ENCODE results near the gene NETO2.
"Not testable (repeated sequence)": the region's sequence is repeated elsewhere in the genome, so short reads cannot be mapped to it uniquely, and the experiment has no call there.

NETO2 gene

GRCh38 chr16:47134550-47134949, 9.2 kb downstream of the NETO2 start:
- DNase-seq (ENCODE audit: low read depth): no peak

- no peak for DNase-seq (ENCODE audit: low read depth)
Measured at GRCh38 chr16:47132308-47132707, 11.4 kb downstream of the NETO2 start.

GRCh38 chr16:47129755-47130435, 13.8 kb downstream of the NETO2 start:
- DNase-seq (ENCODE audit: low read depth): no peak

GRCh38 chr16:47127541-47127940, 16.2 kb downstream of the NETO2 start:
- DNase-seq (ENCODE audit: low read depth): no peak

GRCh38 chr16:47125757-47126156, 18.0 kb downstream of the NETO2 start:
- no peak for DNase-seq (ENCODE audit: low read depth)

GRCh38 chr16:47113130-47113529, 30.6 kb downstream of the NETO2 start:
- no peak for DNase-seq (ENCODE audit: low read depth)

GRCh38 chr16:47110939-47111338, 32.8 kb downstream of the NETO2 start:
- DNase-seq (ENCODE audit: low read depth): no peak

GRCh38 chr16:47109361-47109760, 34.4 kb downstream of the NETO2 start:
- DNase-seq (ENCODE audit: low read depth): no peak

GRCh38 chr16:47102921-47103320, 40.8 kb downstream of the NETO2 start:
- DNase-seq (ENCODE audit: low read depth): not testable (repeated sequence)

- DNase-seq (ENCODE audit: low read depth): not testable (repeated sequence)
Measured at GRCh38 chr16:47097154-47097553, 46.6 kb downstream of the NETO2 start.

- DNase-seq (ENCODE audit: low read depth): no peak
Measured at GRCh38 chr16:47096297-47096696, 47.4 kb downstream of the NETO2 start.

GRCh38 chr16:47084198-47084597, 59.5 kb downstream of the NETO2 start:
- DNase-seq (ENCODE audit: low read depth): no peak

GRCh38 chr16:47082099-47082865, 61.5 kb downstream of the NETO2 start:
- DNase-seq (ENCODE audit: low read depth): no peak

GRCh38 chr16:47081115-47081514, 62.6 kb downstream of the NETO2 start:
- no peak for DNase-seq (ENCODE audit: low read depth)

GRCh38 chr16:47079860-47080259, 63.9 kb downstream of the NETO2 start:
- no peak for DNase-seq (ENCODE audit: low read depth)

- no peak for DNase-seq (ENCODE audit: low read depth)
Measured at GRCh38 chr16:47073223-47074155, 70.3 kb downstream of the NETO2 start.

- DNase-seq (ENCODE audit: low read depth): no peak
Measured at GRCh38 chr16:47072158-47072557, 71.6 kb downstream of the NETO2 start.

- no peak for DNase-seq (ENCODE audit: low read depth)
Measured at GRCh38 chr16:47069841-47070584, 73.7 kb downstream of the NETO2 start.

- no peak for DNase-seq (ENCODE audit: low read depth)
Measured at GRCh38 chr16:47069313-47069712, 74.4 kb downstream of the NETO2 start.

GRCh38 chr16:47067203-47067602, 76.5 kb downstream of the NETO2 start:
- no peak for DNase-seq (ENCODE audit: low read depth)

GRCh38 chr16:47065766-47066688, 77.7 kb downstream of the NETO2 start:
- no peak for DNase-seq (ENCODE audit: low read depth)

All from stimulated activated CD8-positive, alpha-beta memory T cell treated with anti-CD3 and anti-CD28 coated beads, Interleukin-12 subunit alpha, Interleukin-12 subunit beta, amount 100 ng/mL, for 1 hour (primary cell).